T-helper 2 cell (primary cell): ENCODE results near the gene RAP2A.

Experiments
- DNase-seq, 5 experiments: peaks; one replicate each; pipeline versions ENCODE4 v3.0.0 to v3.0.0-alpha.2; 2012 to 2022
- total RNA-seq, 2 donors: gene quantifications; one replicate each; lab custom pipeline; 2026; lab: John Stamatoyannopoulos, UW

Gene RAP2A
- total RNA-seq, result 29.9 to 41.8 reads per million in 2 donors

GRCh38 chr13:97433727-97434396, at the start of gene RAP2A:
Gene RAP2A, plus strand, starts transcription at chr13:97434169. Its CDS starts 302 bp downstream, at chr13:97434471.
- peak; percentile 73 to 97 (median 87) for DNase-seq

- DNase-seq, result no peak
Observed at GRCh38 chr13:97384371-97384770, 49.6 kb upstream of the RAP2A start.

DNA sequence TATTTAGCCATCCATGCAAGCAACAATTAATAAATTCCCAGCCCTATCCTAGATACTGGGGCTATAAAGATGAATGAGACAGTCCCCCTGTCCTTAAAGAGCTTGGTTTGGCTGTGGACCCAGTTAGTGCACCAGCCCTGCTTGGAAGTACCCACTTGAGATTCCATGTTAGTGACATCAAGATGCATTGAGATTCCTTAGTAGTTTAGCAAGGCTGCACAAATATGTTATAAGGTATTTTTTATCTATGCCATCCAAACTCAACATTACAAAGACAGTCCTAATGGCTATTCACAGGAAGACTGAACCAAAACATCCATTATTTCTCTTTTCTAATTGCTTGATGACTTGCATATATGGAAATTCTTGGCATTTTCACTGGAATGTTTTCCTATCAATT, 48.8 kb upstream of the RAP2A start:
- DNase-seq, result no peak

DNA sequence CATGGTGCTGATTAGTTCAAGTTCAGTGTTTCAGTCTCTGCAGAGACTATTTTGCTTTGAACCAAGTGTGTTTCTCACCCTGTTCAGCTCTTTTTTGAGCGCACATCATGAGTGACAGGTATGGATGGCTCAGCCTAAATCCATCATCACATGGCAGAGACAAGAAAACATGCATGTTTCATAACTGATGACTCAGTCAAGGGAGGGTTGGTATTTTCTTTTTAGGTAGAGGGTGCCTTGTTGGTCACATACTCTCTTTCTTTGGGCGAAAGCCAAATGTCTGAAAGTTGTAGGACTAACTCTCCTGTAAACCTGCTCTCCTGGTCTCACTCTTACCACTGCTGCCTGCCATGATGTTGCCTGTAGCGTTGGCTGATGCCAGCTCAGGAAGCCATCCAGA, 48.1 kb upstream of the RAP2A start:
- no peak for DNase-seq

- peak in 2 of 5 experiments; percentile 5 to 54 for DNase-seq
Observed at GRCh38 chr13:97386801-97387484, 47.0 kb upstream of the RAP2A start.

DNA sequence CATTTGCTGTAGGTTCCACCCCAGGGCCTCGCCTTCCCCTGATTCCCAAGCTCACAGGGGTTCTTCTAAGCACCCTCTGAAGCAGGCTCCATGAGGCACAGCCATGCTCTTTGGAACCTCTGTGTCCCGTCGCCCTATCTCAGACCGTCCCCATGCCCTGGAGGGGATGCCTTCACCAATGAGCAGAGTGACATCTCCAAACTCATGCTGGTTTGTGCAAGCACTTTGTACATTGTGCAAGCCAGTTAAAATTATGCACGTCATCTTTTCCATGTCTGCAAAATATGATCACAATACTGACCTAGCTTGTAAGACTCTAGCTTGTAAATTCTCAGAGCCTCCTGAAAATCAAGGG, 46.5 kb upstream of the RAP2A start:
- no peak for DNase-seq

DNA sequence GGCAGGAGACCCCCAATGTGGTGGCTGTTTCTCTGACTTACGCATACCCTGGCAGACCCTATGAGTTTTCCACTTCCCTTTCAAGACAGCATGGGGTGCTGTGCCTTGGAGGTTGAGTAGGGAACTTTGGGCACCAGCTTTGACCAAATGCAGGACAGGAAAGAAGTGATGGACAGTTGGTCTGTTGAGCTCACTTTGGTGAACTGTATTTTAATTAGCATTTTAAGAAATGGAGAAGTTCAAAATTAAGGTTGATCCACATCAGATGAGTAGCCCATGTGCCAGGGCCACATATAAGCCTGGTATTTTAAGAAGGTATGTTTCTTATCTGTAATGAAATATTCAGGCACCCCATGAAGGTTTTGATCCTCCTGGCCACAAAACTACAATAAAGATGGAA, 46.1 kb upstream of the RAP2A start:
- no peak for DNase-seq

DNA sequence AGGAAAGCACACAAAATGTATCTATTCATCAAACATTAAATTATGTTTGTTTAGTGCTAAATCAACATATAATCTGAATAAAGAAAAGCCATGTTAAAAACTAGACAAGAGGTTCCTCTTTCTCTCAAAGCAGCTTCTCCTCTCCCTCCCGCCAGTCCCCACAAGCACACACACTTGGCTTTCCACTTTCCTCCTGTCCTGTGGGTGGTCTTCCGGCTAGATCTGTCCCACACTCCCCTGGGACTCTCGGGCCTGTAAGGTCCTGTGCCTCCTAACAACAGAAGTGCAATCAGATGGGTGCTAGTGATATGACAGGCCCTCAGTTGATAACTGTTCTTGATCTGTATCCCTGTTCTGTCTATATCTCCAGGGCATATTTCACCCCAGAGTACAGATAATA, 45.6 kb upstream of the RAP2A start:
- DNase-seq, result no peak

- DNase-seq, result no peak
Observed at GRCh38 chr13:97390941-97391600, 42.9 kb upstream of the RAP2A start.

DNA sequence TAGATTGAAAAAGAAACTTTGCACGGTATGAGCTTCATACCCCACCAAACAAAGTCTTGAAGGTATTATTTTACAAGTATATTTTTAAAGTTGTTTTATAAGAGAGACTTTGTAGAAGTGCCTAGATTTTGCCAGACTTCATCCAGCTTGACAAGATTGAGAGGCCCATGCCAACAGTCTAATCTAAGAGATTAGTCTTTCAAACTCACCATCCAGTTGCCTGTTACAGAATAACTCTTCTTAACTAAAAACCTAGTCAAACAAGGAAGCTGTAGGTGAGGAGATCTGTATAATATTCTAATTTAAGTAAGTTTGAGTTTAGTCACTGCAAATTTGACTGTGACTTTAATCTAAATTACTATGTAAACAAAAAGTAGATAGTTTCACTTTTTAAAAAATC, 41.9 kb upstream of the RAP2A start:
- DNase-seq, result no peak

DNA sequence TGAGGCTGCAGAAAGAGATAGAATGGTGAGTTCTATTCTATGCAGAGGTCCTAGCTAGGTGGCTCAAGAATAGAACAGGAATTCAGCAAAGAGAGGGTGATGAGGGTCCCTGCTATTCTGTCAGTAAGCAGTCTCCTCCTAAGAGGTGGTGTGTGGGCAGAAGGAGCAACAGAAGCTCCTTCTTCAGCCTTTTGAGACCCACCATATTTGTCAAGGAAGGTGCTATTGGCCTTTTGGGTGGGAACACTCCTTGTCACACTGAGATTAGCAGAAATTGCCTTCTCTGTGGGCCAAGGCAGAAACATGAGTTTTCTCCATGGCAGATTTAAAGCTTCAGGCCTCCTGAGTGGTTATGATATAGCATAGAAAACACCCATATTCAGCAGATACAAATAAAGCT, 39.4 kb upstream of the RAP2A start:
- no peak for DNase-seq

DNA sequence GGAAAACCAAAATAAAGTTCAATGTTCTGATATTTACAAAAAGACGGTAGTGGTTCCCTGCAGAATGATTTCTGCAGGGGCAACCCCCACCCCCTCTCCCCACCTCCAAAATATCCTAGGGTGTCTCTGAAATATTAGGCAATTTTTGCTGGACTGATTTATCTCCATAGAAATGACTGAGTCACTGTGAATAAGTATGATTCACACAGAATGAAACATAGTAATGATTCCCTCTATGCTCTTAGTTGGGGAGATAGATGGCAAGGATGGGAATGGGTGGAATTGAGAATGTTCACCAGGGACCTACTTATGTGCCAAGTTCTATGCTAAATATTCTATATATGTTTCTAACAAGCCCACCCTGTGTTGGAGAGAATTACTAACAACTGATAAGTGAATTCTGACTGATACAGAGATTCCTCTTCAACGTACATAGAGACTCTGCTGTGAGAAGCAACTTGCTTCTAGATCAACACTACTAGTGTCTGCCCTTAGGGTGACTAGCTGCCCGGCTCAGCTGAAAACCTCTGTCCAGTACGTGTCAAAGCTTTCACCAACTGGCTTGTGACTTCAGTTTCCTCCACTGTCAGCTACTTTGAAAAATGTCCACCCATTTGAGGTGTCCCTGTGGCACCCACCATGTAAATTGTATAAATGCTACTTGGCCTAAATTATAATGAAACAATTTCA, 38.4 kb upstream of the RAP2A start:
- no peak for DNase-seq

DNA sequence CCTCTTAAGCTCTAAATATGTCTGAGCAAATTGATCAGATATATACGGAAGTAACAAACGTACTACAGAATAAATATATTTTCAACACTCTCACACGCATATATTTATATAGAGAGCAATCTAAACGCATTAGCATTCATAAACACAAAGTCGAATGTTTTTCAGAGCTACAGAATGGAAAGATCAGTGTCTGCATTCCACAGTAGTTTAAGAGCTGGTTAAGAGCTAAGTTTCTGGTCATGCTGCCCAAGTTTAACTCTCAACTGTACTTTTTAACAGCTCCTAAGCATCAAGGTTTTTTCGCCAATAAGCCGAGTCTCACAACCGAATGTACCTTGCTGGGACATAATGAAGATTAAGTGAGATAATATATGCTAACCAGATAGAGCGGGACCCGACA, 36.7 kb upstream of the RAP2A start:
- no peak for DNase-seq

- no peak for DNase-seq
Observed at GRCh38 chr13:97401421-97401820, 32.5 kb upstream of the RAP2A start.

DNA sequence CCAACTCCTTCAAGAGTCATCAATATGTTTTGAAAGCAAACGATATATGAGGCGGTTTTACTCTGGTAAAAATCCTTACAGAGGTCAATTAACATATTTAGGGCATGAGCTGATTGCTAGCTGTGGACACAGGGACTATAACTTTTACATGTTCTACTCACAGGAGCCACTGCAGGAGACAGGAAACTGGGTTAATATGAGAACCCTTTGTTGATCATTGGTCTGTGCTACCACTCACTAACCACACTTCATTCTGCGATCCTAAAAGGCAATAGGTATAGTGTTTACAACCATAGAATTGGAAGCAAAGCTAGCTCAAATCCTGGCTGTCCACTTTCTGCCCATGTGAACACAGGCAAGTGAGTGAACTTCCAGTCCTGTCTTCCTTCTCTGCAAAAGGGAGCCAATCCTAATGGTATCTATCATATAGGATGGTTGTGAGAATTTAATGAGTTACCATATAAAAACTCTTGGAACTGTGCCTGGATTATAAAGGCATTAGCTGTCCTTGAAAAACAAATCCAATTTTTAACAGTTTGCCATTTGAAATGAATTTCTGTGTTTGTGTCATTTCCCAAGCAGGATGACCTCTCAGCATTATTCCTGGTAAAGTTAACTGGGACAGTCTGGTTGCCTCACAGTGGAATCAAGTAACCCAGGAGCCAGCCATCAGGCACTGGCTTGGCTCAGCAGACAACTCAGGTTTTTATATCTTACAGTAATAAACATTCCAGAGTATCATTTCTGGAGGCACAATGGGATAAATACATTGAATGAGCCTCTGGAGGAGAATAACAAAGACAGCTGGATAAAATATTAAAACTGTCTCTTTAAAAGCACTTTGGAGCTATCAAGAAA, 29.8 kb upstream of the RAP2A start:
- DNase-seq, result no peak

GRCh38 chr13:97407540-97407939, 26.4 kb upstream of the RAP2A start:
- no peak for DNase-seq

DNA sequence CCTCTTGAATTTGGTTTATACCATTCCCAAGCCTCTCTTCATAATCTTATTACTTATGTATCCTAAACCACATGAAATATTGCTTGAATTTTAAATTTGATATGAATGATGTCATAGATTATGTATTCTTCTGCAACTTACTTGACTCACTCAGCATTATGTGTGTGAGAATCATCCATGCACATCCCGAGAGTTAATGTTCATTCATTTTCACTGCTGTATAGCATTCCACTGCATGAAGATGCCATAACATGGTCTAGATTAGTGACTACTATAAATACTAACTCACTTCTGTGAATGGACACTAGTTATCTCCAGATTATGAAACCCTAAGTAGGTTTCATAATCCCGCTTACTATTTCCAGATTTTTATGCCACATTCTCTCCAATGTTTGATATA, 25.0 kb upstream of the RAP2A start:
- no peak for DNase-seq

DNA sequence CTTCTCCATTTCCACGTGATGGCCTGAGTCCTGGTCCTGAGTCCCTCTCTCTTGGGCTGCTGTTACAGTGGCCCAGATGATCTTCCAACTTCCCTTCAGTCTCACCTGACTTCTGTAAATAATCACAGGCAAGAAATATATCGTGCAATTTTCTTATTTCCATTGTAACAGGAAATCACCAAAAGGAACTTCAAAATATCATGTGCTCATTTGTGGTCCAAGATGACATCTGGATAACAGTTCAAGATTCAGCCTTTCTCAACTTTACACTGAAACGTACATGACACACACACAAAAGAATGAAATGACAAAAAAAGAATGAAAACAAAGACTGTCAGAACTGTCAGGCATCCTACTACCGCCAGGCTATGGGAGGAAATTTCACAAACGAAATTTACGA, 22.0 kb upstream of the RAP2A start:
- no peak for DNase-seq

DNA sequence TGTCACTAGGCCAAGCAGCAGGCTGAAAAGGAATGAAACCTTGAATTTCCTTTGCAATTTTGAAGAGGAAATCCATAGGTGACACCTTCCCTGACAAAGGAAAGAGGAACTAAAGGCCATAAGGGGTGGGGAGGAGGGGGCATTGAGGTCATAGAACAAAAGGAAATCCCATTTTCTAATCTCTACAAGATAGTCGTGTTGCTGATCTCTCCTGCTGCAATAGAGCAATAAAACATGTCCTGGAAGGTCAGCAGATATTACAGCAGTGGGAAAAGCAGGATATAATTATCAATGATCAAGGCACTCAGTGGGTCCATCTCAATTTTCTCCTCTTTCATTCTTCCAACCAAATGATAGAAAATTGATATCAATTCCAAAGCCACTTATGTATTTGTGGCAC, 20.3 kb upstream of the RAP2A start:
- no peak for DNase-seq

GRCh38 chr13:97414392-97414791, 19.6 kb upstream of the RAP2A start:
- no peak for DNase-seq

DNA sequence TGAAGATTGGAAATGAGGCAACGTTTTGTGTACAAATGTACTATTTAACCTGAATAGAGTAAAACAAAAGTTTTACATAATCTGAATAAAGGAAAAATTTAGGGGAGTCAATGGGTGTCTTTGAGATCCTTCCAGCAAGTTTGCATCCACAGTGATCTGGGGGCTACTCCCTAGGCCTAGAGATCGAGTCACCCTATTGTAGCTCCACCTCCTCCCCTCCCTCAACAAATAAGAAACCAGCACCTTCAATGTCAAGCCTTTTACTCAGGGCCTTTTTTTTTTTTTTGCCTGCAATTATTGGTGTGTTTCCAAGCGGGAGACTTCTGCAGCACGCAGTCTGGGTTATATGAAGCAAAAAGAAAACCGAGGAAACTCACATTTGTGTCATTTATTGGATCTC, 16.3 kb upstream of the RAP2A start:
- no peak for DNase-seq
